Mucosa of descending colon (tissue), 3 donors: ENCODE measurements around the gene CHN1. TPM values are rescaled to one million over a fixed set of nuclear protein-coding genes. Genes with fewer than 3 reads are reported as not detected.

Source experiments
- ATAC-seq: fragments of 200-7000 bp; cut with Tn5 transposase; one replicate; pipeline ENCODE4 v1.9.1; 2020; ENCODE audit warnings: mild to moderate bottlenecking, moderate library complexity
- DNase-seq, 3 donors: peaks; one replicate each; pipeline ENCODE4 v3.0.0-alpha.2; 2020
- H3K36me3 ChIP-seq: fragments of 200-600 bp; one replicate; pipeline ENCODE4 v1.8.0; 2021; ENCODE audit warnings: low read depth, mild to moderate bottlenecking
- H3K4me1 ChIP-seq: fragments of 200-600 bp; one replicate; pipeline ENCODE4 v1.8.0; 2021; ENCODE audit warnings: low read depth, mild to moderate bottlenecking
- H3K4me3 ChIP-seq: fragments of 200-600 bp; one replicate; pipeline ENCODE4 v1.8.0; 2021; ENCODE audit warnings: mild to moderate bottlenecking
- H3K9me3 ChIP-seq: fragments of 200-600 bp; one replicate; pipeline ENCODE4 v1.8.0; 2021; ENCODE audit warnings: mild to moderate bottlenecking
- CTCF ChIP-seq: fragments of 200-600 bp; IDR thresholded peaks from one replicate; pipeline ENCODE4 v1.8.0; 2022; ENCODE audit warnings: antibody characterized with exemption, mild to moderate bottlenecking
- intact Hi-C, 2 donors: fragments of 100-400 bp; cut with DNase I in 1 of 2; cut with micrococcal nuclease in 1 of 2; formaldehyde crosslinking; loops; one replicate each; pipeline versions ENCODE4 v1.11.0 to v1.11.1; 2022; cut with DNase I, micrococcal nuclease
- total RNA-seq, 3 donors: library from RNA; stranded (reverse); fragmentation: NEBNext Ultra II Directional in 2 of 3; extraction: Animal tissue kit (Norgen Biotek cat#: 25700) in 2 of 3; gene quantifications; one replicate each; pipeline versions ENCODE4 v1.2.1 to v1.2.4, GENCODE V29; 2021 to 2023
- donor health status: DM: no; HTN: no; CAD: no; lungs with moderate emphysema.
- donor health status: DM: no; HTN: no; CAD: no.
- donor health status: DM: no; HTN: yes; CAD: no.

CHN1 gene
- total RNA-seq, 3 donors from 2014 or later = 2.1 to 15.2 (median 3.9) TPM

- intact Hi-C loops = no loop called here
- Histone ChIP-seq H3K9me3 (no peaks in the 10 kb centered on the region), H3K36me3 (no peaks in the 10 kb centered on the region), H3K4me1 (no peaks in the 10 kb centered on the region), H3K4me3 (no peak overlapping the region)
- TF ChIP-seq CTCF = no peak
- ATAC-seq (no peak), DNase-seq (no peak)
These were observed 107.9 kb downstream of the CHN1 start for GRCh38 chr2:174897286-174897685.

- TF ChIP-seq CTCF = no peak
- ATAC-seq (no peak), DNase-seq (no peak)
- H3K4me3 ChIP-seq = no peak overlapping the region
- no peaks in the 10 kb centered on the region for H3K9me3 ChIP-seq
- intact Hi-C loops = no loop called here
- no peaks in the 10 kb centered on the region for H3K36me3 ChIP-seq
- no peaks in the 10 kb centered on the region for H3K4me1 ChIP-seq
These were observed 112.2 kb downstream of the CHN1 start for GRCh38 chr2:174893018-174893417.

GRCh38 chr2:174892546-174892945 lies 112.6 kb downstream of the CHN1 start:
- H3K4me1 ChIP-seq = no peaks in the 10 kb centered on the region
- DNase-seq (no peak), ATAC-seq (no peak)
- H3K4me3 ChIP-seq = no peak overlapping the region
- no peak for TF ChIP-seq CTCF
- H3K36me3 ChIP-seq = no peaks in the 10 kb centered on the region
- intact Hi-C loops = no loop called here
- no peaks in the 10 kb centered on the region for H3K9me3 ChIP-seq

- no peak for DNase-seq
- TF ChIP-seq CTCF = no peak
- H3K9me3 ChIP-seq = no peaks in the 10 kb centered on the region
- ATAC-seq = no peak
- intact Hi-C loops = no loop called here
- no peaks in the 10 kb centered on the region for H3K36me3 ChIP-seq
- no peak overlapping the region for H3K4me3 ChIP-seq
- H3K4me1 ChIP-seq = no peaks in the 10 kb centered on the region
These were observed 116.4 kb downstream of the CHN1 start for GRCh38 chr2:174888646-174889271.

DNA sequence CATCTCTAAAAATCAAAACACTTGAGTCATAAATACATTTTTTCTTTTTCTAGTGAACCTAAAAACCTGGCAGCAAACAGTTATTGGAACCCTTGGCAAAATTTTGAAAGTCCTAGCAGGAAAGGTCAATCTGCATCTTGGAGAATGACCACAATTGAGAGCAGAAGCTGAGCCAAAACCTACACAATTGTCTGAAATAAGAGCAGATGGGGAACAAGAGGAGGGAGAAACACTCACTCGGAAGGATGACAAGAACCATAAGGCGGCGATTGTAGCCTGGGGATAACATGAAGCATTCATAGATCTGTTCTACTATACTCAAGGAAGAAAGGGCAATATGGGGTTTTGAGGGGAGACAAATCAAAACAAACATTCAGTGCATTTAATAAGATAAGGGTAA lies 117.0 kb downstream of the CHN1 start:
- no peak overlapping the region for H3K4me3 ChIP-seq
- H3K36me3 ChIP-seq = no peaks in the 10 kb centered on the region
- DNase-seq (no peak), ATAC-seq (no peak)
- H3K4me1 ChIP-seq = no peaks in the 10 kb centered on the region
- TF ChIP-seq CTCF = no peak
- intact Hi-C loops = no loop called here
- H3K9me3 ChIP-seq = no peaks in the 10 kb centered on the region

- H3K36me3 ChIP-seq = no peaks in the 10 kb centered on the region
- DNase-seq = no peak
These were observed 122.8 kb downstream of the CHN1 start for GRCh38 chr2:174882416-174882815.

More at GRCh38 chr2:174882416-174882815, 122.8 kb downstream of the CHN1 start:
- no peaks in the 10 kb centered on the region for H3K9me3 ChIP-seq
- no peak for ATAC-seq
- H3K4me1 ChIP-seq = no peaks in the 10 kb centered on the region
- no peak overlapping the region for H3K4me3 ChIP-seq
- intact Hi-C loops = no loop called here
- TF ChIP-seq CTCF = no peak
